H1 (cell line): ENCODE measurements around the gene WSCD2. TPM values are rescaled to one million over a fixed set of nuclear protein-coding genes. Genes with fewer than 3 reads are reported as not detected.

Experiments
- CTCF ChIA-PET: fragments of 300-600 bp; sonication (Branson Sonifier 250); formaldehyde crosslinking; loops from one replicate; lab custom pipeline; 2021; ENCODE audit not compliant: partially characterized antibody; lab: Charles Lee
- POLR2A ChIA-PET: fragments of 300-600 bp; sonication (Branson Sonifier 250); formaldehyde crosslinking; loops from one replicate; lab custom pipeline; 2021; ENCODE audit warnings: inconsistent platforms; ENCODE audit not compliant: partially characterized antibody; lab: Charles Lee
- DNase-seq, 2 experiments: peaks; one replicate each; pipeline versions ENCODE4 v3.0.0 to v3.0.0-alpha.2; 2010 to 2022; ENCODE audit warnings: low spot score in 2 of 2, low read depth in 1 of 2, mixed read lengths in 1 of 2
- FAIRE-seq: peaks from 2 replicates; lab custom pipeline; 2011; peaks lifted over from hg19 to GRCh38; lab: Jason Lieb, UNC
- H2AFZ ChIP-seq: 2 replicates; pipeline ENCODE4 v1.8.1; 2012; ENCODE audit warnings: low read length, inconsistent platforms
- H2AK5ac ChIP-seq: 2 replicates; pipeline ENCODE4 v1.6.1; 2013; ENCODE audit warnings: low read depth, low read length
- H2BK120ac ChIP-seq: replicated peaks from 2 replicates; pipeline ENCODE3; 2013; ENCODE audit warnings: low read depth, low read length, inconsistent platforms
- H2BK12ac ChIP-seq: 2 replicates; pipeline ENCODE4 v1.6.1; 2013; ENCODE audit warnings: low read depth, low read length
- H2BK15ac ChIP-seq: 2 replicates; pipeline ENCODE4 v1.6.1; 2013; ENCODE audit warnings: low read length
- H2BK20ac ChIP-seq: 2 replicates; pipeline ENCODE4 v1.6.1; 2013; ENCODE audit warnings: low read length
- H2BK5ac ChIP-seq: 2 replicates; pipeline ENCODE4 v1.6.1; 2013; ENCODE audit warnings: low read depth, low read length
- H3K14ac ChIP-seq: 2 replicates; pipeline ENCODE4 v1.6.1; 2013; ENCODE audit warnings: inconsistent platforms; ENCODE audit not compliant: insufficient read length
- H3K18ac ChIP-seq: 2 replicates; pipeline ENCODE4 v1.6.1; 2013; ENCODE audit warnings: low read length; ENCODE audit errors: extremely low read depth
- H3K23ac ChIP-seq: 2 replicates; pipeline ENCODE4 v1.6.1; 2013; ENCODE audit warnings: inconsistent platforms; ENCODE audit not compliant: insufficient read length
- H3K23me2 ChIP-seq: 2 replicates; pipeline ENCODE4 v1.6.1; 2013; ENCODE audit warnings: low read depth, low read length
- H3K27ac ChIP-seq: 2 replicates; pipeline ENCODE4 v1.6.1; 2011; ENCODE audit warnings: low read depth, low read length, inconsistent platforms
- H3K27me3 ChIP-seq, 4 experiments: replicated peaks in 1 of 4; 1 replicate in 1 of 4; 2 replicates in 3 of 4; pipeline versions ENCODE4 v1.6.1 to v1.8.1; 2011 to 2013; ENCODE audit warnings: low read length in 3 of 4, mild to moderate bottlenecking in 3 of 4, inconsistent platforms in 2 of 4, mixed read lengths in 2 of 4, moderate library complexity in 1 of 4; ENCODE audit not compliant: control insufficient read depth in 3 of 4, insufficient read depth in 3 of 4; ENCODE audit errors: extremely low read depth in 1 of 4
- H3K36me3 ChIP-seq, 4 experiments: 2 replicates each; pipeline versions ENCODE4 v1.6.1 to v1.8.1; 2011 to 2013; ENCODE audit warnings: mild to moderate bottlenecking in 4 of 4, low read length in 3 of 4, moderate library complexity in 2 of 4, control low read depth in 1 of 4, inconsistent platforms in 1 of 4; ENCODE audit not compliant: insufficient read depth in 4 of 4, control insufficient read depth in 2 of 4
- H3K4ac ChIP-seq: replicated peaks from 2 replicates; pipeline ENCODE3; 2013; ENCODE audit warnings: low read length, low read depth, mixed read lengths, inconsistent platforms; ENCODE audit not compliant: insufficient read length
- H3K4me1 ChIP-seq, 4 experiments: replicated peaks in 1 of 4; 1 replicate in 1 of 4; 2 replicates in 3 of 4; pipeline versions ENCODE4 v1.6.1 to v1.8.1; 2011 to 2013; ENCODE audit warnings: low read length in 3 of 4, inconsistent platforms in 2 of 4, mixed read lengths in 1 of 4; ENCODE audit not compliant: insufficient read depth in 4 of 4, control insufficient read depth in 3 of 4
- H3K4me2 ChIP-seq, 2 experiments: 2 replicates each; pipeline versions ENCODE4 v1.6.1 to v1.8.1; 2011 to 2013; ENCODE audit warnings: low read depth in 2 of 2, low read length in 2 of 2, control low read depth in 1 of 2, inconsistent platforms in 1 of 2, mild to moderate bottlenecking in 1 of 2; ENCODE audit not compliant: insufficient read depth in 1 of 2
- H3K4me3 ChIP-seq, 4 experiments: fragments of 200-600, 300-600 bp in 1 of 4; sonication (generic), shearing (Covaris generic), sonication (Bioruptor Twin) in 1 of 4; 2 replicates each; pipeline versions ENCODE4 v1.5.1 to v1.8.1; 2011 to 2016; ENCODE audit warnings: low read length in 4 of 4, low read depth in 3 of 4, control low read depth in 2 of 4, inconsistent platforms in 2 of 4, mild to moderate bottlenecking in 2 of 4, mixed read lengths in 1 of 4, moderate library complexity in 1 of 4; ENCODE audit not compliant: insufficient read depth in 2 of 4; ENCODE audit errors: extremely low read depth in 1 of 4
- H3K56ac ChIP-seq: replicated peaks from 2 replicates; pipeline ENCODE3; 2013; ENCODE audit warnings: low read depth, mild to moderate bottlenecking, mixed read lengths, low read length, inconsistent platforms; ENCODE audit not compliant: insufficient read length
- H3K79me1 ChIP-seq: 2 replicates; pipeline ENCODE4 v1.6.1; 2013; ENCODE audit warnings: low read depth, low read length, control low read depth
- H3K79me2 ChIP-seq, 2 experiments: 2 replicates each; pipeline versions ENCODE4 v1.6.1 to v1.8.1; 2012 to 2013; ENCODE audit warnings: low read length in 2 of 2, mild to moderate bottlenecking in 2 of 2, inconsistent platforms in 1 of 2; ENCODE audit not compliant: insufficient read depth in 2 of 2, control insufficient read depth in 1 of 2
- H3K9ac ChIP-seq, 4 experiments: replicated peaks in 1 of 4; 1 replicate in 1 of 4; 2 replicates in 3 of 4; pipeline versions ENCODE4 v1.6.1 to v1.8.1; 2011 to 2013; ENCODE audit warnings: low read depth in 3 of 4, low read length in 3 of 4, control low read depth in 2 of 4, mild to moderate bottlenecking in 2 of 4, moderate library complexity in 2 of 4, inconsistent platforms in 1 of 4; ENCODE audit errors: extremely low read depth in 1 of 4
- H3K9me3 ChIP-seq, 2 experiments: 2 replicates each; pipeline versions ENCODE4 v1.6.1 to v1.8.1; 2012 to 2013; ENCODE audit warnings: mild to moderate bottlenecking in 2 of 2, moderate library complexity in 2 of 2, control low read depth in 1 of 2, inconsistent platforms in 1 of 2, low read depth in 1 of 2, low read length in 1 of 2, mixed read lengths in 1 of 2; ENCODE audit not compliant: insufficient read depth in 2 of 2
- H4K20me1 ChIP-seq, 2 experiments: replicated peaks in 1 of 2; 2 replicates each; pipeline versions ENCODE3 to v1.8.1; 2011 to 2013; ENCODE audit warnings: inconsistent platforms in 2 of 2, low read length in 2 of 2, mild to moderate bottlenecking in 1 of 2; ENCODE audit not compliant: insufficient read depth in 2 of 2, control insufficient read depth in 1 of 2
- H4K5ac ChIP-seq: 2 replicates; pipeline ENCODE4 v1.6.1; 2013; ENCODE audit warnings: low read length, low read depth, mixed read lengths, inconsistent platforms; ENCODE audit not compliant: insufficient read length
- H4K8ac ChIP-seq: 2 replicates; pipeline ENCODE4 v1.8.0; 2013; ENCODE audit warnings: mild to moderate bottlenecking, moderate library complexity, low read length, inconsistent platforms; ENCODE audit not compliant: insufficient read depth; ENCODE audit errors: extremely low read depth
- H4K91ac ChIP-seq: replicated peaks from 2 replicates; pipeline ENCODE3; 2013; ENCODE audit warnings: low read length, mixed read lengths, inconsistent platforms; ENCODE audit not compliant: insufficient read length
- BCL11A ChIP-seq, 2 experiments: IDR thresholded peaks; one replicate each; pipeline ENCODE4 v1.6.1; 2011; ENCODE audit warnings: low read depth in 2 of 2, low read length in 2 of 2, mild to moderate bottlenecking in 2 of 2
- BRCA1 ChIP-seq: IDR thresholded peaks from 2 replicates; pipeline ENCODE4 v1.6.1; 2012; ENCODE audit warnings: low read depth, low read length, improper control_type of control experiment
- EGR1 ChIP-seq: IDR thresholded peaks from 2 replicates; pipeline ENCODE4 v1.6.1; 2011; ENCODE audit warnings: low read depth, low read length, borderline replicate concordance
- EP300 ChIP-seq, 2 experiments: IDR thresholded peaks; 1 replicate in 1 of 2; 2 replicates in 1 of 2; pipeline ENCODE4 v1.6.1; 2011 to 2012; ENCODE audit warnings: low read depth in 2 of 2, low read length in 2 of 2, mild to moderate bottlenecking in 2 of 2, borderline replicate concordance in 1 of 2, inconsistent platforms in 1 of 2, moderate library complexity in 1 of 2
- FOSL1 ChIP-seq: IDR thresholded peaks from 2 replicates; pipeline ENCODE4 v1.6.1; 2011; ENCODE audit warnings: mild to moderate bottlenecking, low read depth, low read length, moderate library complexity; ENCODE audit not compliant: insufficient read depth
- GTF2F1 ChIP-seq: IDR thresholded peaks from 2 replicates; pipeline ENCODE4 v1.6.1; 2012; ENCODE audit warnings: low read depth, low read length, improper control_type of control experiment, borderline replicate concordance
- JUN ChIP-seq: IDR thresholded peaks from 2 replicates; pipeline ENCODE4 v1.6.1; 2011; ENCODE audit warnings: low read depth, mild to moderate bottlenecking, improper control_type of control experiment, low read length
- RFX5 ChIP-seq: IDR thresholded peaks from 2 replicates; pipeline ENCODE4 v1.6.1; 2011; ENCODE audit warnings: low read depth, low read length, improper control_type of control experiment, borderline replicate concordance
- RNF2 ChIP-seq: fragments of 200-900, 300-1000 bp; sonication (generic); IDR thresholded peaks from 2 replicates; pipeline ENCODE4 v1.7.1; 2016; ENCODE audit warnings: borderline replicate concordance, low read depth, mild to moderate bottlenecking, antibody characterized with exemption, low read length; ENCODE audit not compliant: poor library complexity, severe bottlenecking; ENCODE audit errors: missing control alignments
- SIRT6 ChIP-seq: IDR thresholded peaks from one replicate; pipeline ENCODE4 v1.7.1; 2012; ENCODE audit warnings: low read length, inconsistent platforms
- SP1 ChIP-seq: IDR thresholded peaks from 2 replicates; pipeline ENCODE4 v1.6.1; 2011; ENCODE audit warnings: low read depth, low read length
- SP4 ChIP-seq: IDR thresholded peaks from 2 replicates; pipeline ENCODE4 v1.6.1; 2012; ENCODE audit warnings: low read length, inconsistent platforms
- SRF ChIP-seq: IDR thresholded peaks from 2 replicates; pipeline ENCODE4 v1.6.1; 2011; ENCODE audit warnings: mild to moderate bottlenecking, low read depth, low read length, moderate library complexity
- SUZ12 ChIP-seq: fragments of 200-600 bp; sonication (generic); IDR thresholded peaks from 2 replicates; pipeline ENCODE4 v1.6.1; 2012; ENCODE audit warnings: mild to moderate bottlenecking, inconsistent platforms, low read length, moderate library complexity, mixed read lengths
- WGBS, 2 experiments: shearing (Covaris generic) in 1 of 2; methylation state at CpG; one replicate each; pipeline versions ENCODE4 v1.1.6 to v1.1.7; 2013 to 2015; ENCODE audit warnings: low lambda C conversion rate in 2 of 2, mixed read lengths in 2 of 2, inconsistent platforms in 1 of 2, low coverage in 1 of 2, missing lambda C conversion rate in 1 of 2; ENCODE audit not compliant: insufficient replicate concordance in 2 of 2, insufficient coverage in 1 of 2, insufficient read length in 1 of 2; ENCODE audit errors: extremely low coverage in 1 of 2, missing lambda C conversion rate in 1 of 2; 5-methylcytosine and 5-hydroxymethylcytosine counted together
- polyA plus RNA-seq, 7 experiments: library from polyadenylated mRNA; depleted of rRNA in 3 of 7; stranded (reverse) in 5 of 7; unstranded in 2 of 7; fragments of >200 nt in 5 of 7; fragments of 200-250 nt in 2 of 7; gene quantifications; 1 replicate in 5 of 7; 2 replicates in 1 of 7; 4 replicates in 1 of 7; pipeline versions ENCODE4 v1.2.1 to v1.2.3, GENCODE V29; 2011 to 2013; ENCODE audit warnings: missing spikeins in 2 of 7, mixed read lengths in 2 of 7
- total RNA-seq: library from RNA; stranded (reverse); fragmentation: NEBNext Ultra II Directional; extraction: Animal tissue kit (Norgen Biotek cat#: 25700); gene quantifications from 2 replicates; pipeline ENCODE4 v1.2.1, GENCODE V29; 2021
- TF ChIP-seq, protein P1 (sequence below): IDR thresholded peaks from 2 replicates; pipeline ENCODE4 v1.6.1; 2012; ENCODE audit warnings: inconsistent platforms

The WSCD2 gene
- total and polyA plus RNA-seq, 2 of the 8 experiments (the other 6 are each of a cell fraction or from before 2014, with no cell fraction given), result 1.3 to 2.2 TPM

DNA sequence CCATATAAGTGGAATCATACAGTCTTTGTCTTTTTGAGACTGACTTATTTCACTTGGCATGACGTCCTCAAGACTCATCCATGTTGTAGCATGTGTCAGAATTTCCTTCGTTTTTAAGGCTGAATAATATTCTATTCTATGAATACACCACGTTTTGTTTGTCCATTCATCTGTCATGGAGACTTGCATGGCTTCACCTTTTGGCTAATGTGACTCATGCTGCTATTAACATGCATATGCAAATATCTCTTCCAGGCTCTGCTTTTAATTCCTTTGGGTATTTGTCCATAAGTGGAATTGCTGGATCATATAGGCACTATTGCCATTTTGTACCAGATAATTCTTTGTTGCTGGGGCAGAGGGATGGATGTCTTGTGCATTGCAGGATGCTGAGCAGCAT is 19.6 kb upstream of the WSCD2 start:
- DNase-seq (no peak), FAIRE-seq (no peak)
- Histone ChIP-seq H3K4me1 (peaks cover 4 to 15% (median 10%) of the 10 kb centered on the region in 4 experiments), H3K9me3 (no peaks in the 10 kb centered on the region), H3K4me3 (no peak overlapping the region), H3K14ac (no peak overlapping the region), H3K4ac (no peak overlapping the region), H3K18ac (no peak overlapping the region), H3K4me2 (no peak overlapping the region), H4K20me1 (no peaks in the 10 kb centered on the region), H3K23ac (no peak overlapping the region), H3K56ac (no peak overlapping the region), H3K79me1 (no peaks in the 10 kb centered on the region), H2BK5ac (no peak overlapping the region), H3K27ac (no peak overlapping the region), H3K23me2 (no peaks in the 10 kb centered on the region; the same call in 1 of the 2 replicates), H2BK12ac (no peak overlapping the region), H2BK120ac (no peak overlapping the region), H2BK20ac (no peak overlapping the region), H3K27me3 (no peaks in the 10 kb centered on the region), H3K79me2 (no peaks in the 10 kb centered on the region), H4K91ac (no peak overlapping the region), H4K8ac (no peak overlapping the region), H2BK15ac (no peak overlapping the region), H3K36me3 (no peaks in the 10 kb centered on the region), H4K5ac (no peak overlapping the region), H2AK5ac (no peak overlapping the region), H2AFZ (no peak overlapping the region), H3K9ac (no peak overlapping the region)
- TF ChIP-seq SRF (no peak), RFX5 (no peak), FOSL1 (no peak), SP4 (no peak), BCL11A (IDR thresholded peaks at IDR 0.05; ENCODE audit: low read depth in 2 of 2, low read length in 2 of 2) (no peak), RNF2 (no peak), EP300 (IDR thresholded peaks at IDR 0.05; ENCODE audit: borderline replicate concordance in 1 of 2, low read depth in 2 of 2, low read length in 2 of 2) (no peak), BRCA1 (no peak), SUZ12 (no peak), SIRT6 (no peak), EGR1 (no peak), GTF2F1 (no peak), JUN (no peak), SP1 (no peak)
- TF ChIP-seq, protein P1, sequence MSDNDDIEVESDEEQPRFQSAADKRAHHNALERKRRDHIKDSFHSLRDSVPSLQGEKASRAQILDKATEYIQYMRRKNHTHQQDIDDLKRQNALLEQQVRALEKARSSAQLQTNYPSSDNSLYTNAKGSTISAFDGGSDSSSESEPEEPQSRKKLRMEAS, result no peak
- ChIA-PET POLR2A (no interaction called here), CTCF (interaction anchor here (0.7 to 1.2 kb wide), 3 partner anchors 30 to 191 kb away, joined by 3 to 4 read pairs (median 3); no protein-coding TSS in a partner anchor)
- WGBS, 2 experiments, result 60% methylated on average over 3 of the region's 3 CpGs; no CpG with 5 or more reads in 1 of the 2 experiments
